GM23338 (cell line): Measurements from ENCODE around the gene FLT1. TPM values are rescaled to one million over a fixed set of nuclear protein-coding genes. Genes with fewer than 3 reads are reported as not detected.

Experiments
- ATAC-seq: fragments of 200-7000 bp; cut with Tn5 transposase; 3 replicates; pipeline ENCODE4 v1.9.1; 2020
- DNase-seq: peaks from one replicate; pipeline ENCODE4 v3.0.0-alpha.2; 2015; ENCODE audit warnings: low spot score
- H2AFZ ChIP-seq: fragments of 200-600 bp; sonication (generic); 2 replicates; pipeline ENCODE4 v1.8.0; 2016; ENCODE audit warnings: antibody characterized with exemption, mild to moderate bottlenecking, moderate library complexity
- H3F3A ChIP-seq: fragments of 200-600 bp; sonication (generic); replicated peaks from 2 replicates; pipeline ENCODE4 v1.8.0; 2017; ENCODE audit warnings: antibody characterized with exemption, mixed run types, low read depth
- H3K27ac ChIP-seq: fragments of 200-600 bp; sonication (generic); 2 replicates; pipeline ENCODE4 v1.6.1; 2016; ENCODE audit warnings: low read depth
- H3K27me3 ChIP-seq: fragments of 200-600 bp; sonication (generic); 2 replicates; pipeline ENCODE4 v1.8.0; 2016; ENCODE audit warnings: mild to moderate bottlenecking, mixed run types, moderate library complexity; ENCODE audit not compliant: insufficient read depth
- H3K36me3 ChIP-seq: fragments of 200-600 bp; sonication (generic); 2 replicates; pipeline ENCODE4 v1.8.0; 2016; ENCODE audit warnings: mild to moderate bottlenecking; ENCODE audit not compliant: insufficient read depth
- H3K4me1 ChIP-seq: fragments of 200-600 bp; sonication (generic); 2 replicates; pipeline ENCODE4 v1.8.0; 2016; ENCODE audit warnings: mild to moderate bottlenecking, moderate library complexity; ENCODE audit not compliant: insufficient read depth
- H3K4me2 ChIP-seq: fragments of 200-600 bp; sonication (generic); 2 replicates; pipeline ENCODE4 v1.7.1; 2017; ENCODE audit warnings: mixed run types
- H3K4me3 ChIP-seq: fragments of 200-600 bp; sonication (generic); 2 replicates; pipeline ENCODE4 v1.6.1; 2016; ENCODE audit warnings: mixed run types
- H3K79me2 ChIP-seq: fragments of 200-600 bp; sonication (generic); replicated peaks from 2 replicates; pipeline ENCODE4 v1.8.0; 2017; ENCODE audit warnings: mild to moderate bottlenecking; ENCODE audit not compliant: insufficient read depth
- H3K9me2 ChIP-seq: fragments of 200-600 bp; sonication (generic); 2 replicates; pipeline ENCODE4 v1.8.0; 2017; ENCODE audit not compliant: insufficient read depth
- H4K20me1 ChIP-seq: fragments of 200-600 bp; sonication (generic); replicated peaks from 2 replicates; pipeline ENCODE4 v1.8.0; 2017; ENCODE audit warnings: mild to moderate bottlenecking; ENCODE audit not compliant: insufficient read depth
- H3K27ac Mint-ChIP-seq: 2 replicates; pipeline ENCODE4 v1.8.0; 2020; ENCODE audit warnings: inconsistent platforms, mild to moderate bottlenecking, moderate library complexity, mixed read lengths
- H3K27me3 Mint-ChIP-seq: 3 replicates; pipeline ENCODE4 v1.8.0; 2022; ENCODE audit warnings: low read depth, mild to moderate bottlenecking, moderate library complexity, mixed read lengths, inconsistent platforms; ENCODE audit not compliant: insufficient read depth, poor library complexity
- H3K36me3 Mint-ChIP-seq: 3 replicates; pipeline ENCODE4 v1.8.0; 2021; ENCODE audit warnings: low read depth, mild to moderate bottlenecking, inconsistent platforms, moderate library complexity, mixed read lengths
- H3K4me1 Mint-ChIP-seq: 3 replicates; pipeline ENCODE4 v1.8.0; 2020; ENCODE audit warnings: mild to moderate bottlenecking, inconsistent platforms, mixed read lengths
- H3K4me3 Mint-ChIP-seq: 3 replicates; pipeline ENCODE4 v1.8.0; 2021; ENCODE audit warnings: moderate library complexity, mild to moderate bottlenecking, inconsistent platforms, mixed read lengths
- H3K9me3 Mint-ChIP-seq: 3 replicates; pipeline ENCODE4 v1.8.0; 2020; ENCODE audit warnings: moderate library complexity, mild to moderate bottlenecking, inconsistent platforms, mixed read lengths
- CREB1 ChIP-seq: fragments of 250-450 bp; sonication (Bioruptor Pico); IDR thresholded peaks from 2 replicates; pipeline ENCODE4 v1.5.0; 2020; ENCODE audit warnings: low read depth, mild to moderate bottlenecking, moderate library complexity
- ETS1 ChIP-seq: IDR thresholded peaks from 2 replicates; pipeline ENCODE4 v1.6.1; 2016; ENCODE audit warnings: antibody characterized with exemption
- POLR2AphosphoS5 ChIP-seq: IDR thresholded peaks from 2 replicates; pipeline ENCODE4 v1.6.1; 2016; ENCODE audit warnings: antibody characterized with exemption, low read depth
- REST ChIP-seq: IDR thresholded peaks from one replicate; pipeline ENCODE4 v1.6.1; 2018; ENCODE audit warnings: antibody characterized with exemption; ENCODE audit not compliant: unreplicated experiment
- ZNF114 ChIP-seq: fragments of 250-450 bp; sonication (Bioruptor Pico); IDR thresholded peaks from 2 replicates; pipeline ENCODE4 v1.5.0; 2020; ENCODE audit warnings: mild to moderate bottlenecking, moderate library complexity
- ZNF331 ChIP-seq: fragments of 250-450 bp; sonication (Bioruptor Pico); IDR thresholded peaks from 2 replicates; pipeline ENCODE4 v1.5.0; 2020; ENCODE audit warnings: low read depth, mild to moderate bottlenecking, moderate library complexity
- ZNF462 ChIP-seq: fragments of 250-450 bp; sonication (Bioruptor Pico); IDR thresholded peaks from 2 replicates; pipeline ENCODE4 v1.5.0; 2020; ENCODE audit warnings: mild to moderate bottlenecking, moderate library complexity
- polyA plus RNA-seq: library from polyadenylated mRNA; unstranded; fragments of >200 nt; fragmentation: Nextera tagmentation; extraction: Ambion mirVana; gene quantifications from 2 replicates; pipeline ENCODE4 v1.2.1, GENCODE V29; 2016
- total RNA-seq: library from RNA; depleted of rRNA; stranded (reverse); fragments of >200 nt; shearing (Covaris generic); gene quantifications from 2 replicates; pipeline ENCODE4 v1.2.3, GENCODE V29; 2014

FLT1 gene
- total and polyA plus RNA-seq, 2 experiments from 2014 or later, result 26.8 to 116 TPM

- Mint-ChIP-seq H3K4me3 (no peak overlapping the region), H3K4me1 (no peaks in the 10 kb centered on the region; the same call in none of the 3 replicates), H3K27me3 (peaks cover 9% of the 10 kb centered on the region), H3K27ac (no peak overlapping the region), H3K36me3 (peaks cover 17% of the 10 kb centered on the region), H3K9me3 (no peaks in the 10 kb centered on the region)
- TF ChIP-seq CREB1 (CRISPR knock-in tag), result no peak
- no peak for TF ChIP-seq POLR2AphosphoS5
- TF ChIP-seq ETS1, result no peak
- TF ChIP-seq ZNF114 (CRISPR knock-in tag), result no peak
- TF ChIP-seq ZNF462 (CRISPR knock-in tag), result no peak
- TF ChIP-seq REST, result no peak
- no peak for TF ChIP-seq ZNF331 (CRISPR knock-in tag)
- Histone ChIP-seq H3K27me3 (no peaks in the 10 kb centered on the region), H3K27ac (no peak overlapping the region), H2AFZ (no peak overlapping the region), H3K36me3 (peaks cover 20% of the 10 kb centered on the region), H3K4me3 (no peak overlapping the region), H3K9me2 (no peaks in the 10 kb centered on the region), H3F3A (no peaks in the 10 kb centered on the region), H3K79me2 (no peaks in the 10 kb centered on the region), H3K4me1 (peaks cover 4% of the 10 kb centered on the region; the same call in 1 of the 2 replicates), H4K20me1 (no peaks in the 10 kb centered on the region), H3K4me2 (no peak overlapping the region)
- no peak for ATAC-seq
- no peak for DNase-seq
Measured at GRCh38 chr13:28321756-28322155, 173.2 kb downstream of the FLT1 start.
